Spinal cord (tissue), 10 donors: Measurements from ENCODE around the gene MMADHC. TPM values are rescaled to one million over a fixed set of nuclear protein-coding genes. Genes with fewer than 3 reads are reported as not detected.

Experiments
- DNase-seq, 6 donors: peaks; one replicate each; pipeline versions ENCODE4 v3.0.0 to v3.0.0-alpha.2; 2013 to 2015; ENCODE audit warnings: low spot score in 6 of 6, low read depth in 4 of 6
- H3K27ac ChIP-seq: one replicate; pipeline ENCODE4 v1.5.1; 2013; ENCODE audit warnings: low read depth, low read length, control low read depth
- H3K27me3 ChIP-seq: one replicate; pipeline ENCODE4 v1.6.1; 2013; ENCODE audit warnings: low read length; ENCODE audit not compliant: control insufficient read depth, insufficient read depth
- H3K36me3 ChIP-seq: one replicate; pipeline ENCODE4 v1.6.1; 2013; ENCODE audit warnings: low read length; ENCODE audit not compliant: control insufficient read depth, insufficient read depth
- H3K4me1 ChIP-seq: one replicate; pipeline ENCODE4 v1.6.1; 2013; ENCODE audit warnings: low read length; ENCODE audit not compliant: control insufficient read depth, insufficient read depth
- H3K4me3 ChIP-seq: one replicate; pipeline ENCODE4 v1.5.1; 2013; ENCODE audit warnings: low read depth, low read length, control low read depth
- H3K9me3 ChIP-seq: one replicate; pipeline ENCODE4 v1.6.1; 2013; ENCODE audit warnings: low read length; ENCODE audit not compliant: control insufficient read depth, insufficient read depth
- WGBS: methylation state at CpG from one replicate; pipeline ENCODE4 v1.1.5; 2013; ENCODE audit warnings: missing lambda C conversion rate; ENCODE audit not compliant: insufficient coverage; 5-methylcytosine and 5-hydroxymethylcytosine counted together
- polyA plus RNA-seq, 2 donors: library from polyadenylated mRNA; unstranded; fragments of 120-200 nt; gene quantifications; one replicate each; pipeline ENCODE4 v1.2.1, GENCODE V29; 2013; ENCODE audit not compliant: insufficient read length in 2 of 2
- total RNA-seq, 2 donors: library from RNA; depleted of rRNA in 1 of 2; stranded (reverse); fragments of 120-200 nt in 1 of 2; fragments of >200 nt in 1 of 2; gene quantifications; one replicate each; pipeline versions ENCODE4 v1.2.3 to v1.2.4, GENCODE V29; 2013 to 2014
- donor health status: healthy.

The MMADHC gene
- total and polyA plus RNA-seq, 4 donors: 72.9 to 101 (median 90.7) TPM

GRCh38 chr2:149616681-149617456 lies 29.3 kb upstream of the MMADHC start:
- Histone ChIP-seq H3K4me3 (no peak overlapping the region), H3K27me3 (no peaks in the 10 kb centered on the region), H3K36me3 (no peaks in the 10 kb centered on the region), H3K4me1 (no peaks in the 10 kb centered on the region), H3K27ac (no peak overlapping the region), H3K9me3 (no peaks in the 10 kb centered on the region)
- no peak for DNase-seq
- 67% methylated on average over 1 of the region's 3 CpGs for WGBS

GRCh38 chr2:149613704-149614103 lies 26.1 kb upstream of the MMADHC start:
- Histone ChIP-seq H3K4me3 (no peak overlapping the region), H3K9me3 (no peaks in the 10 kb centered on the region), H3K4me1 (no peaks in the 10 kb centered on the region), H3K27me3 (no peaks in the 10 kb centered on the region), H3K36me3 (no peaks in the 10 kb centered on the region), H3K27ac (no peak overlapping the region)
- DNase-seq: no peak
- WGBS: no CpG with 5 or more reads among the region's 2 CpGs

GRCh38 chr2:149612122-149612521 lies 24.5 kb upstream of the MMADHC start:
- Histone ChIP-seq H3K27ac (no peak overlapping the region), H3K27me3 (no peaks in the 10 kb centered on the region), H3K4me1 (no peaks in the 10 kb centered on the region), H3K4me3 (no peak overlapping the region), H3K9me3 (no peaks in the 10 kb centered on the region), H3K36me3 (no peaks in the 10 kb centered on the region)
- 100% methylated on average over 1 of the region's 1 CpG for WGBS
- peak in 2 of 6 donors; percentile 41 to 55 for DNase-seq

GRCh38 chr2:149611100-149611820 lies 23.7 kb upstream of the MMADHC start:
- no peaks in the 10 kb centered on the region for H3K9me3 ChIP-seq
- H3K27me3 ChIP-seq: no peaks in the 10 kb centered on the region
- H3K36me3 ChIP-seq: no peaks in the 10 kb centered on the region
- H3K4me1 ChIP-seq: no peaks in the 10 kb centered on the region
- no peak overlapping the region for H3K4me3 ChIP-seq
- no peak overlapping the region for H3K27ac ChIP-seq
- WGBS: 78% methylated on average over 5 of the region's 7 CpGs
- DNase-seq: peak in 2 of 6 donors; percentile 28 to 80

- Histone ChIP-seq H3K4me3 (no peak overlapping the region), H3K27ac (no peak overlapping the region), H3K27me3 (no peaks in the 10 kb centered on the region), H3K4me1 (no peaks in the 10 kb centered on the region), H3K36me3 (no peaks in the 10 kb centered on the region), H3K9me3 (no peaks in the 10 kb centered on the region)
- no peak for DNase-seq
Measured at GRCh38 chr2:149606251-149606811, 18.8 kb upstream of the MMADHC start.

GRCh38 chr2:149603248-149603647 lies 15.7 kb upstream of the MMADHC start:
- H3K27me3 ChIP-seq: no peaks in the 10 kb centered on the region
- no peaks in the 10 kb centered on the region for H3K36me3 ChIP-seq
- no peaks in the 10 kb centered on the region for H3K9me3 ChIP-seq
- no peak overlapping the region for H3K4me3 ChIP-seq
- H3K4me1 ChIP-seq: no peaks in the 10 kb centered on the region
- no CpG with 5 or more reads among the region's 4 CpGs for WGBS
- no peak overlapping the region for H3K27ac ChIP-seq
- DNase-seq: no peak

GRCh38 chr2:149601141-149601796 lies 13.7 kb upstream of the MMADHC start:
- H3K9me3 ChIP-seq: no peaks in the 10 kb centered on the region
- no peaks in the 10 kb centered on the region for H3K36me3 ChIP-seq
- H3K27ac ChIP-seq: no peak overlapping the region
- no peak overlapping the region for H3K4me3 ChIP-seq
- peaks cover 5% of the 10 kb centered on the region for H3K4me1 ChIP-seq
- no peak for DNase-seq
- WGBS: 100% methylated on average over 1 of the region's 3 CpGs
- H3K27me3 ChIP-seq: no peaks in the 10 kb centered on the region

GRCh38 chr2:149597668-149598326 lies 10.2 kb upstream of the MMADHC start:
- Histone ChIP-seq H3K9me3 (no peaks in the 10 kb centered on the region), H3K4me1 (peaks cover 5% of the 10 kb centered on the region), H3K36me3 (no peaks in the 10 kb centered on the region), H3K27me3 (no peaks in the 10 kb centered on the region), H3K27ac (no peak overlapping the region), H3K4me3 (peak overlapping the region; percentile 30)
- peak; percentile 56 to 94 (median 62) for DNase-seq
- WGBS: 7% methylated on average over 11 of the region's 13 CpGs

- peaks cover 5% of the 10 kb centered on the region for H3K4me1 ChIP-seq
- 28% methylated on average over 4 of the region's 7 CpGs for WGBS
- H3K9me3 ChIP-seq: no peaks in the 10 kb centered on the region
- no peaks in the 10 kb centered on the region for H3K27me3 ChIP-seq
- no peak for DNase-seq
- H3K27ac ChIP-seq: no peak overlapping the region
- H3K36me3 ChIP-seq: no peaks in the 10 kb centered on the region
- H3K4me3 ChIP-seq: peak overlapping the region; percentile 30
Measured at GRCh38 chr2:149597050-149597667, 9.6 kb upstream of the MMADHC start.
